Stomach smooth muscle (tissue), 2 donors: Measurements from ENCODE around the gene DNMT3L.

Source experiments
- H3K27ac ChIP-seq: one replicate; pipeline ENCODE4 v1.7.0; 2013; ENCODE audit warnings: mild to moderate bottlenecking, low read length, inconsistent platforms
- H3K27me3 ChIP-seq, 2 donors: one replicate each; pipeline ENCODE4 v1.7.0; 2013; ENCODE audit warnings: low read length in 2 of 2; ENCODE audit not compliant: insufficient read depth in 2 of 2, control insufficient read depth in 1 of 2
- H3K36me3 ChIP-seq, 2 donors: one replicate each; pipeline ENCODE4 v1.7.0; 2013; ENCODE audit warnings: low read length in 2 of 2; ENCODE audit not compliant: control insufficient read depth in 2 of 2, insufficient read depth in 2 of 2
- H3K4me1 ChIP-seq: one replicate; pipeline ENCODE4 v1.7.0; 2013; ENCODE audit warnings: low read length; ENCODE audit not compliant: control insufficient read depth, insufficient read depth
- H3K4me3 ChIP-seq, 2 donors: one replicate each; pipeline ENCODE4 v1.7.0; 2013; ENCODE audit warnings: low read length in 2 of 2
- H3K9ac ChIP-seq, 2 donors: one replicate each; pipeline ENCODE4 v1.7.0; 2013; ENCODE audit warnings: low read length in 2 of 2, mild to moderate bottlenecking in 1 of 2
- H3K9me3 ChIP-seq, 2 donors: one replicate each; pipeline ENCODE4 v1.7.0; 2013; ENCODE audit warnings: low read length in 2 of 2; ENCODE audit not compliant: control insufficient read depth in 2 of 2
- donor health status: healthy.
- donor health status: Pancreatic carcinoma.

DNMT3L gene

DNA sequence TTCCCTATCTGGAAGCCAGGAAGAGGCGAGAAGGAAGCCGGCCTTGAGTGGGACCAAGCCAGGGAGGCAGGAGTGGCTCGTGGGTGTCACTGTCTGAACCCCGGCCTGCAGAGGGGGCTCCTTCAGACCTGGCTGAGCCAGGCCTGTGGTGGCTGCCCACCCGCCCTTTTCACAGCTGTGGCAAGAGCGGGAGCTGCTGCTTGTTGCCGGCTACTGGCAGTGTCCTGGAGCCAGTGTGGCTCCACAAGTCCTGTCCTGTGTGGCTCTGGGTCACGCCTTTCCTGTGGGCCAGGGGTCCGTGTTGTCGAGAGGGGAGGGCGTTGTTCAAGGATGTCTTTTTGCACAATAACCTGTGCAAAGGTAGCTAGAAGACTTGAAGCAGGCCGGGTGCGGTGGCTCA, 39.4 kb upstream of the DNMT3L start:
- Histone ChIP-seq H3K27ac (no peak overlapping the region), H3K9ac (peak overlapping the region in 1 of 2 donors; percentile 75), H3K9me3 (no peaks in the 10 kb centered on the region), H3K36me3 (no peaks in the 10 kb centered on the region), H3K4me3 (peak overlapping the region; percentile 59 to 79), H3K27me3 (peaks cover 0 to 1% of the 10 kb centered on the region in 2 donors), H3K4me1 (peaks cover 60% of the 10 kb centered on the region)

GRCh38 chr21:44300262-44300959, 38.7 kb upstream of the DNMT3L start:
- H3K27ac ChIP-seq = peak overlapping the region; percentile 46
- H3K4me3 ChIP-seq = peak overlapping the region; percentile 59 to 79
- H3K36me3 ChIP-seq = no peaks in the 10 kb centered on the region
- H3K27me3 ChIP-seq = peaks cover under 1 to 8% of the 10 kb centered on the region in 2 donors
- peaks cover 57% of the 10 kb centered on the region for H3K4me1 ChIP-seq
- H3K9me3 ChIP-seq = no peaks in the 10 kb centered on the region
- peak overlapping the region; percentile 68 to 75 for H3K9ac ChIP-seq

GRCh38 chr21:44299458-44300261, 38.0 kb upstream of the DNMT3L start, which contains the start of gene PFKL:
Gene PFKL, plus strand, starts transcription at chr21:44300053. Its CDS starts 53 bp downstream, at chr21:44300106.
- H3K4me1 ChIP-seq = peaks cover 56% of the 10 kb centered on the region
- peaks cover 5 to 15% of the 10 kb centered on the region in 2 donors for H3K27me3 ChIP-seq
- peak within 1 kb of the TSS; percentile 69 to 75 for H3K9ac ChIP-seq
- peak within 1 kb of the TSS; percentile 67 for H3K27ac ChIP-seq
- peak within 1 kb of the TSS; percentile 75 to 79 for H3K4me3 ChIP-seq
- no peaks in the 10 kb centered on the region for H3K9me3 ChIP-seq
- no peaks in the 10 kb centered on the region for H3K36me3 ChIP-seq

- Histone ChIP-seq H3K9me3 (no peaks in the 10 kb centered on the region), H3K4me3 (peak overlapping the region; percentile 75 to 79), H3K27me3 (peaks cover 6 to 16% of the 10 kb centered on the region in 2 donors), H3K9ac (peak overlapping the region; percentile 69 to 75), H3K36me3 (no peaks in the 10 kb centered on the region), H3K27ac (peak overlapping the region; percentile 67), H3K4me1 (peaks cover 54% of the 10 kb centered on the region)
Observed at GRCh38 chr21:44299085-44299457, 37.4 kb upstream of the DNMT3L start.

GRCh38 chr21:44298301-44298700, 36.6 kb upstream of the DNMT3L start:
- Histone ChIP-seq H3K4me1 (peaks cover 46% of the 10 kb centered on the region), H3K4me3 (no peak overlapping the region), H3K27ac (no peak overlapping the region), H3K9me3 (no peaks in the 10 kb centered on the region), H3K27me3 (peaks cover 6 to 16% of the 10 kb centered on the region in 2 donors), H3K36me3 (no peaks in the 10 kb centered on the region), H3K9ac (no peak overlapping the region)

- Histone ChIP-seq H3K36me3 (no peaks in the 10 kb centered on the region), H3K27me3 (peaks cover 6 to 16% of the 10 kb centered on the region in 2 donors), H3K27ac (no peak overlapping the region), H3K9ac (no peak overlapping the region), H3K4me1 (peaks cover 45% of the 10 kb centered on the region), H3K4me3 (no peak overlapping the region), H3K9me3 (no peaks in the 10 kb centered on the region)
Observed at GRCh38 chr21:44297525-44298290, 36.0 kb upstream of the DNMT3L start.

DNA sequence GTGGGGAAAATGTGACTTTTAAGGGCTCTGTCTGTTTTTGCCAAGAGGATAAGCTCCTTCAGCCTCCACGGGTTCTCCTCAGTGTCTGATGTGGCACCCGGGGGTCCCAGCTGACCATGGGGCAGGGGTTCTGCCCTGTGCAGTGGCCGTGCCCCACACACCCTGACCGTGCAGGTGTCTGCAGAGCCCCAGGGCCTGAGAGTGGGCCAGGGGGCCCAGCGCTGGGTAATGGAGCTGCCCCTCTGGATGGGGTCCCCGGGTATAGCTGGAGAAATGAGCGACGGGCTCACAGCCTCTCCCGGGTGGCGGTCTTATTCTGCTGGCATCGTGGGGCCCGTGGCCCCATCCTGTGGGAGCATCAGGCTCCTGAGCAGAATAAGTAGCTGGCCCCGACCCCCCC, 35.2 kb upstream of the DNMT3L start:
- H3K4me1 ChIP-seq = peaks cover 38% of the 10 kb centered on the region
- H3K9me3 ChIP-seq = no peaks in the 10 kb centered on the region
- no peak overlapping the region for H3K4me3 ChIP-seq
- no peak overlapping the region for H3K27ac ChIP-seq
- H3K36me3 ChIP-seq = no peaks in the 10 kb centered on the region
- peaks cover 6 to 16% of the 10 kb centered on the region in 2 donors for H3K27me3 ChIP-seq
- H3K9ac ChIP-seq = no peak overlapping the region

- H3K36me3 ChIP-seq = no peaks in the 10 kb centered on the region
- H3K27me3 ChIP-seq = peaks cover 6 to 16% of the 10 kb centered on the region in 2 donors
Observed at GRCh38 chr21:44296103-44296519, 34.4 kb upstream of the DNMT3L start.

DNA sequence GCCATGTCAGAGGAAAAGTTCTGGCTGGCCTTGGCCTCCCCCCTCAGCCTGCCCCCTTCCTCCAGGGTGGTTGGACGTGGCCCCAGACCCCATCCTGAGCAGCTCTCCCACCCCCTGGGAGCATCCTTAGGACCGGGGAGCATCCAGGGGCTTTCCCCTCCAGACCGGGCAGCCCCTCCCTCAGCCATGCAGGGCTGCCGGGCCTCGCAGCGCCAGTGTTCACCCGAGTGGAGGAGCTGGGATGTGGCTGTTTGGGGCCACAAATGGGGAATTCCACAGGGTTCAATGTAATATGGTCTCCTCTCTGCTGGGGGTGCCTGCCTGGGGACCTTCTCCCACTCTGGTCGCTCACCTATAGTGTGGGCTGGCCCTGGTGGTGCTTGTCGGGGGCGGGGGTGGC, 33.9 kb upstream of the DNMT3L start:
- H3K9ac ChIP-seq = no peak overlapping the region

More at GRCh38 chr21:44296103-44296519, 34.4 kb upstream of the DNMT3L start:
- Histone ChIP-seq H3K9me3 (no peaks in the 10 kb centered on the region), H3K9ac (no peak overlapping the region), H3K4me3 (no peak overlapping the region), H3K4me1 (peaks cover 30% of the 10 kb centered on the region), H3K27ac (no peak overlapping the region)

DNA sequence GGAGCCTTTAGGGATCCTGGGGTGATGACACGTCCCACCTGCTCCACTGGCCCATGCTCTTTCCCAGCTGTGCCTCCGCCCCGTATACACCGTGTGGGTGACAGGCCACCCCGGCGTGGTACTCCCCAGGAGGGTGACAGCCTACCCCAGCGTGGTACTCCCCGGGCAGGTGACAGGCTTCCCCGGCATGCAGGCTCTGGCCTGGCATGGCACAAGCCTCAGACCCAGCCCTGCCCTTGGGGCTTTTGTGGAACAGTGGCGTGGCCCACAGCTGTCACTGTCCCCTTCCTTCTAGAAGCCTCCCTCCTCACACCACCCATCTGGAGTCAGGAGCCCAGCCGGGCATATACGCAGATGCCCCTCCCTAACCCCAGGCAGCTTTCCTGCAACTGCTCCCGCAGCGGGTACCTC, 33.5 kb upstream of the DNMT3L start:
- Histone ChIP-seq H3K9me3 (no peaks in the 10 kb centered on the region), H3K27me3 (peaks cover 8 to 16% of the 10 kb centered on the region in 2 donors), H3K36me3 (no peaks in the 10 kb centered on the region), H3K27ac (no peak overlapping the region), H3K4me1 (peaks cover 23% of the 10 kb centered on the region), H3K4me3 (no peak overlapping the region), H3K9ac (no peak overlapping the region)

More for the DNA sequence above, 33.9 kb upstream of the DNMT3L start:
- Histone ChIP-seq H3K36me3 (no peaks in the 10 kb centered on the region), H3K4me1 (peaks cover 25% of the 10 kb centered on the region), H3K27ac (no peak overlapping the region), H3K4me3 (no peak overlapping the region), H3K9me3 (no peaks in the 10 kb centered on the region), H3K27me3 (peaks cover 6 to 16% of the 10 kb centered on the region in 2 donors)
